ENCODE measurements around the gene GSTM4. TPM values are rescaled to one million over a fixed set of nuclear protein-coding genes. Genes with fewer than 3 reads are reported as not detected.

GSTM4 gene
- total RNA-seq, 1 experiment from 2014 or later = 21.7 TPM

DNA sequence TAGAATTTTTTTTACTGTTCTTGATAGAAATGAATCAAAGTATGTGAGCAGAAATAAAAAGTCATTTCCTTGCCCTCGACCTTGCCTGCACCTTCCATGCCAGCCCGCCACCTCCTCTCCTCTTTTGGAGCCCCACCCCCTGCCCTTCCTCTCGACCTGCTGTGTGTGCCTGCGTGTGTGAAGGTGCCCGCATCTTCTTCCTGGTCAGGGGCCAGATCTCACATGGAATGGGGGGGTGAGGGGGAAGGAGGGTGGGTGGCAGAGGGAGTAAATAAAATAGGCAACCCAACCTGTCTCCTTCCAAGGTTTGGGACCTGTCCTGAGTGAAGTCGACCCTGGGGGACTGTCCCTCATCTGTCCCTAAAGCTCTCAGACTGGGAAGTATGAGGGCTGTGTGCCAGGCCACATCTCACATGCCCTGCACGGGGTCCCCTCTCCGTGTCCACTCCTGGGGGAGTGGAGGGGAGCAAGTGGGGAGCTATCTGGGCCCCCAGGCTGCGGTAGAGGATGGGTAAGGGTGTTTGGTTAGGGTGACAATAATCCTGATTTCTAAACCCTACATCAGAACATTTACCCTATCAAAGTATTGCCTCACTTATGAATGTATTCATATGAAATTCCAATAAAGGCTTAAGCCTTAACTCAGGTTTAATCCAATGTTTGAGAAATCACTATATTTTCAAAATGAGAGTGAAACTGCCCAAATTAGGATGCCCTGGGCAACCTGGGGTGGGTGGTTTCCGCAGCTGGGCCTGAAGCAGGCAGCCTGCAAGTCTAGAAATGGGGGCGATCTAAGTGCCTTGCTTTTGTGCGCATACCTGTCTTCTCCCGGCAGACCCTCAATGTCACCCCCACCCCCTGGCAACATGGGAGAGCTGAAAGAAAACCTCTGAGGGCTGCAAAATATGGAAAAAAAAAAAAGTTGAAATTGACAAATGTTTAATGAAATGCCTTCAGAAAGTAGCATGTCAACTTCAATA, 20.8 kb upstream of the GSTM4 start:
- no peak for DNase-seq (ENCODE audit: low read depth)
- in situ Hi-C loops (cut with HindIII; ENCODE audit: low pct_unique_long_range_greater_than_20kb, low sequenced_read_pairs) = no loop called here

DNA sequence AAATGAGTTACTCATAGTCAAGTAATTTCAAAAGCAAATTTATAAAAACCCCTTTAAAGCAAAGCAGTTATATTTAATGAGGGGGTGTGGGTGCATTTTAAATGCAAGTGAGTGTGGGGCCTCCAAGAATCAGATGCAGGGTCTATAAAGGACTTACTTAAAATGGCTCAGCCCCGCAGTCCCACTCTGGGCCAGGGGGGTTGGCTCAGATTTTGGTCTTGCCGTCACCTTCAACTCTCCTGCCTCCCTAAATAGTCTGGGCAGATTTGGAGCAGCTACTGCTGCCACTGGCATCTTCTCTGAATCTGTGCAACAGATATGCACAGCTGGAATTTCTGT, 20.1 kb upstream of the GSTM4 start:
- DNase-seq (ENCODE audit: low read depth) = no peak
- in situ Hi-C loops (cut with HindIII; ENCODE audit: low pct_unique_long_range_greater_than_20kb, low sequenced_read_pairs) = no loop called here

DNA sequence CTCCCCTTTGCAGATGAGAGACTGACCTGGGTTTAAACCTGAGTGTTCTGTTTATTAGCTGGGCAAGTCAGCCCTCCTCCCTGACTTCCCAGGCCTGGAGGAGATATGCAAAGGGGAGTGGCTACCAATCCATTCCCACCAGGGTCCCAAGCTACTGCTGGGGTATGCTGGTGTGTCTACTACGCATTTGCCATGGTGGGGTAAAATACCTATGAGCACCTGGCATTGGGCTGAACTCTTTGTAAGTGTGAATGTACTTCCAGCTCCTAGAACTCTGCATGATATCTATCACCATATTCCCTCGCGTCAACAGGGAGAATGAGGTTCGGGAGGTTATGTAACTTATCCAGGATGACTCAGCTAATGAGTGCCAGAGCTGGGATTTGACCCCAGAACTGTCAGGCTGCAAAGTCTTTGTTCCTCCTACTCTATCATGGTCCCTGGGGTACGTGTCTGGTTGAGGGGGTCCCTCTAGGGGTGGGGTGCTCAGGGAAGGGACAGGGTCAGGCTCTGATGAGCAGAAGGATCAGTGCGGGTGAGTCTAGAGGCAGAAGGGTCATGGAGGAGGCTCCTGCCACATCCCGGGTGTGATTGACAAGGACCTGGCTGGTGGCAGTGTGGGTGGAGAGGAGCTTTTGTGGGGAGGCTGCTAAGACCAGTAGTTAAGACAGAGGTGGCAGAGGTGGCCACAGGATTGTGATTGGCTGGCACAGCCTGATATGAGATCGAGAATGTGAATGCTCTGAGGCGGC, 19.5 kb upstream of the GSTM4 start:
- DNase-seq (ENCODE audit: low read depth) = peak; percentile 54
- in situ Hi-C loops (cut with HindIII; ENCODE audit: low pct_unique_long_range_greater_than_20kb, low sequenced_read_pairs) = no loop called here

DNA sequence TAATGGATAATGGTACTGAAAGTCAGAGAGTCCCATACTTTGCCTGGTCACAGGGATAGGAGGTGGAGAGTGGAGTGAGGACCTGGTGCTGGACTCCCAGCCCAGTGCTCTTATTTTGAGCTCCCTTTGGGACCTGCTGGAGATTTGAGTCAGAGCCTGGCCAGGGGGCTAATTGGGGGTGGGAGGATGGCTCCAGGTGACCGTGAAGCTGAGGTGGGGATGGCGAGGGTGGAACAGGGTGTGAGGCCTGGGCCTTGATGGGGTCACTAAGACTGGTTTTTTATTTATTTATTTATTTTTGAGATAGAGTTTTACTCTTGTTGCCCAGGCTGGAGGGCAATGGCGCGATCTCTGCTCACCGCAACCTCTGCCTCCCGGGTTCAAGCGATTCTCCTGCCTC, 18.5 kb upstream of the GSTM4 start:
- DNase-seq (ENCODE audit: low read depth) = no peak
- in situ Hi-C loops (cut with HindIII; ENCODE audit: low pct_unique_long_range_greater_than_20kb, low sequenced_read_pairs) = no loop called here

DNA sequence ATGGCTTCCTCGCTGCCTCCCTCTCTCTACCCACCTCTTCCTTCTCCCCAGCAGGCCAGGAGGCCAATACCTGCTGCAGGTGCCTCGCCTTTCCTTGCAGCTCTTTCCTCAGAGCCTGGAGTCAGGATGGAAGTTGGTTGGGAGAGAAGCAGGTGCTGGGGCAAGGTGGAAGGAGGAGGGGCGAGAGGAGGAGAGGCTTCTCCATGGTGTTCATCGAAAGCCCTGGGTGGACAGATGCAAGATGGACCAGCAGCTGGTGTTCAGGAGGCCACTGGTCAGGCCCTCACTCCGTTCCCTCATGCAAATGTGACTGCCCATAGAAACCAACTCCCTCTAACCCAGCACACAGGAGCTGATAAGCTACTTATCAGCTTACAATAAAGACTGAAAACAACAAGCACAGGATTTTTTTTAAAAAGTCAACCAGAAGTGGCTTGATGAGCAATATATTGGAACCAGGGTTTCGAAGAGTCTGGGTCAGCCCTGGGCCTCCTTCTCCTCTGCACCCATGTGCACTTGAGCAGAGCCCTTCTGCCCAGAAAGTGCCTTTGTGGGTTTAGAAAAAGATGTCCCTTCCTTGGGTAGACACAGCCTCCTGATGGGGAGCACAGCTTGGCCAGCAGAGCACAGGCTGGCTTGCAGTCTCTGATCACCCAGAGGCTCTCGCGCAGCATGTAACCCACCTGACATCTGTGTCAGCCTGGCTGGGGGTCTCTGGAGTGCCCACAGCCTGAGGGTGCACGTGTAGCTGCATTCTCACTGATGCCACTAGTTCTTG, 16.6 kb upstream of the GSTM4 start:
- no peak for DNase-seq (ENCODE audit: low read depth)
- in situ Hi-C loops (cut with HindIII; ENCODE audit: low pct_unique_long_range_greater_than_20kb, low sequenced_read_pairs) = no loop called here

DNA sequence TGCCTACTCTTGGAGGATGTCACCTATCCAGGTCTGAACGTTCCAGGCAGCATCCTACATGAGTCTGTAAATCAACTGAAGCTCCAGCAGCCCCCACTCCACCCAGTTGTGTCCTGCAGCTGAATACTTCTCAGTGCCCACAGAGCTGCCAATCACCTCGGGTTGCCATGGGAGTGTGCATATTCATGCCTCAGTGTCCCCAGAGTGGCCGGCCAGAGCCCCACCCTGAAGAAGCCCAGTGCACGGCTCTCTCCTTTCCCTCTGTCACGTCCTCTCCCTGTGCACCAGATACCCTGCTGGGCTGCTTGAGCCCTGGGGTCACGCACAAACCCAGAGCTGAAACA, 16.1 kb upstream of the GSTM4 start:
- DNase-seq (ENCODE audit: low read depth) = no peak
- in situ Hi-C loops (cut with HindIII; ENCODE audit: low pct_unique_long_range_greater_than_20kb, low sequenced_read_pairs) = no loop called here

DNA sequence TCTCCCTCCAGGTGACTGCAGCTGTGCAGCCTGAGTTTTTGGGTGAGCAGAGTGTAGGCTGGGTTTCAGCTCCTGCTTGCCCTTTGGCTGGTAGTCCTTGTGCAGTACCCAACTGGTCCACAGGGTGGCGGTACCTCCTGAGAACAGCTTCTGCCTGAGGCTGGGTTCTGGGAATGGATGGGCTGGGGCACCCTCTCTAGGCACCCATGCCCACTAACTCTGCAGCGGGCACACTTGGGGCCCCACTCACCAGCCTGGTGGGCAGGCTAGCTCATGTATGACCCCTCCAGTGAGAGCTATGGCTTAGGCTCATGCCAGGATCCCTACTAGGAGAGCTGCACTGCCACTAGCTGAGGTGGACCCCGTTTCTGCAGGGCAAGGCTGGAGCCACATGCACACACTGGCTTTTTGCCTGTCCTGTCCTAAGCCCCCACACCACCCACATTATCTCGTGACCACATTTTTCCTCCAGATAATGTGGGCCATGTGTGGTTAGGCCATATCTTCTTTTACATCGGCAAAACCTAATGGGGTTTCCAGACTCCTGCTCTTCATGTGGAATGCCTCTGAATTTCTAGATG, 15.5 kb upstream of the GSTM4 start:
- in situ Hi-C loops (cut with HindIII; ENCODE audit: low pct_unique_long_range_greater_than_20kb, low sequenced_read_pairs) = no loop called here
- peak; percentile 34 for DNase-seq (ENCODE audit: low read depth)

DNA sequence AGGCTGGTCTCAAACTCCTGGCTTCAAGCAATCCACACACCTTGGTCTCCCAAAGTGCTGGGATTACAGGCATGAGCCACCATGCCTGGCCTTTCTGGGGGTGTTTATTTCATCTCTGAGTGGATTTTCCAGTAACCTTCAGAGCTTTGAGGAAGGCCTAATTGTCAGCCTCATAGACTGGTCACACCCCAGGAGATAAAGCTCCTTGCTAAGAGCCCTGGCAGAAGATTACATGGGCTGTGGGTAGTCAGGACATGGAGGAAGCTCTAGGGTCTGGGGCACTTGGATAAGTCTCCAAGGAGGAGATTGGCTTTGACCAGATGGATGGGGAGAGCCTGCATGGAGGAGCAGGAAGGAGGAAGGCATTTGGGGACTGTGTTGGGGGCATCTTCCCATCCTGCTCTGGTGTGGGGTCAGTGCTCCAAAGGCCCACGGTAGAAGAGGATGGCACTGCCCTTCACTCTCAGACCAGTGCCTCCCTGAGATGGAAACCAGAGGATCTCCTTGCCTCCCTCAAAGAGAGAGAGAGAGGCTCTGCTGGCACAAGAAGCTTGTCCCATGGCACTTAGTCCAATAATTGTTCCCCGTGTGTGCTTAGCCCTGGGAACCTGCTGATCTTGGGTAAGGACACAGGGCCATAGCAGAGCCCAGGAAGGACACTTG, 14.7 kb upstream of the GSTM4 start:
- no peak for DNase-seq (ENCODE audit: low read depth)
- in situ Hi-C loops (cut with HindIII; ENCODE audit: low pct_unique_long_range_greater_than_20kb, low sequenced_read_pairs) = no loop called here

DNA sequence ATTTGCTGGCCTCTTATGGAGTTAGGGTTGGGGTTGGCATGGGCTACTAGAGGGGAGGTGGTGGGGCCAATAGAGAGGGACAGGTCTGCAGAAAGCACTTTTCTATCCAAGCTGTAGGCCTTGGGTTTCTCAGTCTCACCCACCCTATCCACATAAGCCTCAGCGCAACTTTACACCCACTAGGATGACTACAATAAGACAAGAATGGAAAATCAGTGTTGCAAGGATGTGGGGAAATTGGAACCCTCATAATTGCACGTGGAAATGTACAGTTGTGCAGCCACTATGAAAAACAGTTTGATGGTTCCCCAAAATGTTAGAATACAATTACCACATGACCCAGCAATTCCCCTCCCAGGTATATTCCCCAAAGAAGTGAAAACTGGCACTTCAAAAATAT, 14.0 kb upstream of the GSTM4 start:
- no peak for DNase-seq (ENCODE audit: low read depth)
- in situ Hi-C loops (cut with HindIII; ENCODE audit: low pct_unique_long_range_greater_than_20kb, low sequenced_read_pairs) = no loop called here

DNA sequence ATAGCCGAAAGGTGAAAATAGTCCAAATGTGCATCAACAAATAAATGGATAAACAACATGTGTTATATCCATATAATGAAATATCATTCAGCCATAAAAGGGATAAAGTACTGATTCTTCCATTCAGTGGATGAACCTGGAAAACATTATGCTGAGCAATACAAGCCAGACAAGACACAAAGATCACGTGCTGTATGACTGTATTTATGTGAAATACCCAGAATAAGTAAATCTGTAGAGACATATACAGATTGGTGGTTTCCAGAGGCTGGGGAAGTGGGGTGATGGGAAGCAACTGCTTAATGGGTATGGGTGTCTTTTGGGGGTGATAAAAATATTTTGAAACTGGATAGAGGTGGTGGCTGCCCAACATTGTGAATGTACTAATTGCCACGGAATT, 13.3 kb upstream of the GSTM4 start:
- DNase-seq (ENCODE audit: low read depth) = no peak
- in situ Hi-C loops (cut with HindIII; ENCODE audit: low pct_unique_long_range_greater_than_20kb, low sequenced_read_pairs) = no loop called here

DNA sequence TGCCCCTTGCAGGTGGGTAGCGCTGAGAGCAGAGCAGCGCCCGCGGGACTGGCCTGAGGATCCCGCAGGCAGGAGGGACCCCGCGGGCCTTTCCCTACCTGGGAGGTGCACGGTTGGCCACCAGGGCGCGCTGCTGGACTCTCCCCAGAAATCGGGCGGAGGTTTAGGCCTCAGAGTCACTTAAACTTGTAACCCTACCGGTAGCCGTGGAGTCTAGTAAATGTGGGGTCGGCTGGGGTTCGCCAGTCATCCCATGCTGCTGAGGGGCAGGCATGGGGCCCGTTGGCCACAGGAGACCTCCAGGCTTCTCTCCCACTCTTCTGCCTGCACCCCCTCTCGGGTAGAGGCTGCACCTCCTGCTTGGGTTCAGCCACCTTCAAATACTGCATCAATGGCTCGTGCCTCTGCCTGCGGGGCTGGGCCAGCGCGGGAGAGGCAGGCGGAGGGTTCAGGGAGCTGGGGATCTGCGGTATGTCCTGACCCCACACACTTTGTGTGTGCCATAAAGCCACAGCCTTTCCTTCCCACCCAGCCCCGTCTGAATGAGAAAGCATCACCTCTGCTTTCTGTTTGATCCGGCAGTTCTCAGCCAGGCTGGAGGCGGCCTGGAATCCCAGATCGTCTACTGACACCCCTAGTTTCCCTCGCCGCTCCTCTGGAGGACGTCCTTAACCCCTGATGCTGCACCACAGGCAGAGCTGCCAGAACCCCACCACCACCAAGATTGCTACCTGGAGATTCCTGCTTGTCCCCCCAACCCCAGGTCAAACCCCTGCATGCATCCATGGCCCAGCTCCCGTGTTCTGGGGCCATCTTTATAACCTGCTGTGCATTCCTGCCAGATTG, 12.3 kb upstream of the GSTM4 start:
- in situ Hi-C loops (cut with HindIII; ENCODE audit: low pct_unique_long_range_greater_than_20kb, low sequenced_read_pairs) = no loop called here
- no peak for DNase-seq (ENCODE audit: low read depth)

DNA sequence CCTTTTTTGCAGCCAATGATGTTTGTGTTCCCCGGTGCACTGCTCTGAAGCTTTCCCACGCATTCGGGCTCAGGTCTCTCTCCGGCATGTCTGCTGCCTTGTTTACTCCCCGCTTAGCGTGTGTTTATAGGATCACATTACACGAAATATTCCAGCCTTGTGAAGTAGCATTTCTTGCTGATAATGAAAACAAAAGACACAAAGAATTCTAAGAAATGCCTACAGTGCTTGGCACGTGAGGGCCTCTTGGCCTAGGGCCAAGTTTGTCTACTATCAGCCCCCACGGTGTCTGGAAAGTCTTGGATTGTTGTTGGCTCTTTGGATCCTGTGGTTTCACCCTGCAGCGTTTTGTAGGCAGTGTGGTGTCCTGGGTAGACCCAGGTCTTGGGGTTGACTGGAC, 11.2 kb upstream of the GSTM4 start:
- in situ Hi-C loops (cut with HindIII; ENCODE audit: low pct_unique_long_range_greater_than_20kb, low sequenced_read_pairs) = no loop called here

DNA sequence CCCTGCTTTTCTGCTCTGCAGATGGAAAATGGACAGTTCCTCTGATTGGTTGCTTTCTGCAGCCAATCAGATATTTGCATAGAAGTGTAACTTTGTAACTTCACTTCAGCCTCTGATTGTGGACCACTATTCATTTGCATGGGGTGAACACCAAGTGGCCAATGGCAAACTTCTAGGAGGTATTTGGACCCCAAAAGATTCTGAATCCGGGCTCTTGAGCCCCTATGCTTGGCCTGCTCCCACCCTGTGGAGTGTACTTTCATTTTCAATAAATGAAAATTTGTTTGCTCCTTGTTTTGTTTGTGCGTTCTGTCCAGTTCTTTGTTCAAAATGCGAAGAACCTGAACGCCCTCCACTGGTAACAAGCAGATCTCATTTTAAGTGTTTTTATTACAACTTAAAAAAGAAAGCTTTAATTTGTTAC, 6.4 kb upstream of the GSTM4 start:
- peak; percentile 23 for DNase-seq (ENCODE audit: low read depth)
- in situ Hi-C loops (cut with HindIII; ENCODE audit: low pct_unique_long_range_greater_than_20kb, low sequenced_read_pairs) = no loop called here

More for the DNA sequence above, 11.2 kb upstream of the GSTM4 start:
- no peak for DNase-seq (ENCODE audit: low read depth)

DNA sequence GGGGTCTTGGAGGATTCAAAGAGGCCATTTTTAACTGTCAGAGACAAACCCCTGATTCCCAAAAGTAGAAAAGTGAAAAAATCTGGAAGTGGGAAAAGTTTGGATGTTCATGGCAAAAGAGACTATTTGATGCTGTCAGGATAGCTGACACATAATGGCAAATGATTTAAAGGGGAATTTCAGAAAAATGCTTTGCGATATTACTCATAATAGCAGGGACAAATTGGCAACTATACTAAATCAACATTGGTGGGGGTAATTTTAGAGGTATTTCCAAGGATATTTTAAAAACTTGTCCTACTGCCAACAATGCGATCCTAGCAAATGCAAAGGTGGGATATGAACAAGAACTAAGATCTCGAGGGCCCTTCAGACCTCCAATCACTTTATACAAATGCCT, 5.3 kb upstream of the GSTM4 start:
- DNase-seq (ENCODE audit: low read depth) = no peak
- in situ Hi-C loops (cut with HindIII; ENCODE audit: low pct_unique_long_range_greater_than_20kb, low sequenced_read_pairs) = no loop called here

DNA sequence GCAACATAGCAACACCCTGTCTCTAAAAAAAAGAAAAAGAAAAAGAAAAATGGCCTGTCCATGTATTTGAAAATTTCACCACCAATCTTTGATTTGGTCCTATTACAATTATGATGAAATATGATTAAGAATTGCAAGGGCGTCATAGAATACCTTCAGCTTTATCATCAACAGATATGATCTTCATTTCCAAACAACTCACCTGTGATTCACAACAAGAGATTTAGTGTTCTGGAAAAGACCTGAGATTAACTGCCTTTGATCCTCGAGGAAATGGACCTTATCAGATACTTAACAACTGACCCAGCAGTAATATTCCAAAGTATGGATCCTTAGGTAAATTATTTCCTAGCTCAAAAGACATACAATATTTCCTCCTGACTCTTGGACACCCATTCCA, 3.5 kb upstream of the GSTM4 start:
- no peak for DNase-seq (ENCODE audit: low read depth)
- in situ Hi-C loops (cut with HindIII; ENCODE audit: low pct_unique_long_range_greater_than_20kb, low sequenced_read_pairs) = no loop called here

DNA sequence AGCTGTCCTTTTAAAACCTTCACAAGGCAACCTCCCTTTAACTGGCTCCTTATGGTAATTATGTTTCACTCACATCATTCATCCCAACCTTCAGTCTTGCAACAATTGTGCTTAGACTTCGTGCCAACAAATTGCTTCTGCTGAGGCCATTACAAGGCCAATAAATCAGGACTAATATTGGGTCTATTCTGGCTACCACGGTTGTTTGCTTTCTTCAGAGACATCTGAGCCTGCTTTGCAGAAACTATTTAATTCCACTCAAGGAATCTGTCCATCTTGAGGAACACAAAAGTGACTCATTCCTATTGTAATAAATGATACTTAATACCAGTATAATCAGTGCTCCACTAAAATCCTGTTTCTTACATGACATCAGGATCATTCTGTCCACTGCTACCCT, 2.6 kb upstream of the GSTM4 start:
- DNase-seq (ENCODE audit: low read depth) = no peak
- in situ Hi-C loops (cut with HindIII; ENCODE audit: low pct_unique_long_range_greater_than_20kb, low sequenced_read_pairs) = no loop called here

DNA sequence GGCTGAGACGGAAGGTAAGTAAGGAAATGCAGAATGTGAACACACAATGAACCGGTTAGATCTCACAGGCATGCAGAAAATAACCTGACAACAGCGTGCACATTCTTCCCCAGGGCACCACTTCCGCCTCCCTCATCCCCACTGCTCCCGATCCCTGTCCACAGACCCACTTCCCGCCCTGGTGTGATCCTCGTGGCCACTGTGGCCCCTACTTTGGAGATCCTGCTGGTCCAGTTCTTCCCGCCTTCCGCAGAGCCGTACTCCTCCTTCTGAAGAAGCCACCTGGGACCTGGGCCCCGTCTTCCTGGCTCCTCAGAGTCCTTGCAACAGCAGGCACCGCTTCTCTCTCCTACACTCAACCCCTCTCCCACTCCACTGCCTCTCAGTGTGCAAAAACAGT, 1.4 kb upstream of the GSTM4 start:
- no peak for DNase-seq (ENCODE audit: low read depth)
- in situ Hi-C loops (cut with HindIII; ENCODE audit: low pct_unique_long_range_greater_than_20kb, low sequenced_read_pairs) = no loop called here

Measured in Caki2 (cell line).